ENCODE measurements around the gene TTLL8. TPM values are rescaled to one million over a fixed set of nuclear protein-coding genes. Genes with fewer than 3 reads are reported as not detected.

Gene TTLL8
- total RNA-seq, 1 experiment from 2014 or later: not detected

DNA sequence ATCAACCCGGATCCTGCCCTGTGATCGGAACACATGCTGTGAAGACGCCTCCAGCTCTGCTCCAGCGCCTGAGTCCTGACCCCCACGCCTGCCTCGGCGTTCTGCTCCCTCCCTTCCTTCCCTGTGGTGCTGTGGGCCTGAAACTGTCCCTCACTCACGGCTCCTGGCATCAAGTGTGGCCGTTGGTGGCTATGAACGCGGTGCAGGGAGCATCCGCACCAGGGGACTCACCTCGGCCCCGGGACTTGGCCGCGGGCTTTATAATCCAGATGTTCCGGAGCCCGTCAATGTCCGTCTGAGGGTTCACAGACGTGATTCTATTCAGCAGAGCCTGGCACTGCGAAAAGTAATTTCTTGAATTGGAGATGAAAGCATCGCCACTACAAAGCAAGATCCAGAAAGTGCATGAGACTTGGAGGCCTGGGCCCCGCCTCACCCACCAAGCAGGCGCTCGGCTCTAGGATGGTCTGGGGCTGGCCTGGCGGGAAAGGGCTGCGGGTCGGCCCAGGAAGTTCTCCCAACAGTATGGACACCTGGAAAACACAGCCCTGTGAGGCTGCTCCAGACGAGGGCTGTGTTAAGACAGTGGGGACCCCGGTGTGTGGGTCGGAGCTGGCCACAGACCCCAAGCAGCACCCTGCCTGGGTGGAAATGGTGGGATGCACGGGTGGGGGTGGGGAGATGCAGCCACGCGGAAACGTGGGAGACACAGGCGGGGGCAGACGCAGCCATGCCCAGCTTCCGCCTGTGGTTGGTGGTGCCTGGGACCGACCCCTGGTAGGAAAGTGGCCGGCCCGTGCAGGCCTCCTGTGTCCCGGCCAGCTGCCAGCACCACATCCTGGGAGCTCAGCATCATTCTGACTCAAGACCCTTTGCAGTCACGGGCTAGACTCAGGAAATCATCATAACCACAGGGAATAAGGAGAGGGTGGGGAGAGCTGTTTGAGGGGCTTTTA lies 23.7 kb downstream of the TTLL8 start:
- H3K79me2 ChIP-seq (ENCODE audit: insufficient read depth, low read length): no peaks in the 10 kb centered on the region
- intact Hi-C loops (cut with micrococcal nuclease): no loop called here
- BruUV-seq (replicated peaks): no TSS peak
- H3K9ac ChIP-seq (ENCODE audit: low read length): no peak overlapping the region
- no peaks in the 10 kb centered on the region for H3K27me3 ChIP-seq (ENCODE audit: insufficient read depth, low read length)
- no peak overlapping the region for H3K4me2 ChIP-seq (ENCODE audit: low read length)
- ATAC-seq (no peak), DNase-seq (ENCODE audit: low read depth, low spot score) (no peak)
- ChIA-PET POLR2A (no interaction called here), RAD21 (ENCODE audit: low non-redundant PET in 1 of 2, low total read pairs in 2 of 2, uncharacterized antibody in 2 of 2, unreplicated experiment in 2 of 2) (no interaction called here), CTCF (no interaction called here)
- H3K36me3 ChIP-seq (ENCODE audit: control insufficient read depth in 1 of 2, insufficient read depth in 2 of 2, low read length in 2 of 2): no peaks in the 10 kb centered on the region
- no peak overlapping the region for H2AFZ ChIP-seq (ENCODE audit: low read depth, low read length, poor library complexity, severe bottlenecking)
- peaks cover 4 to 11% of the 10 kb centered on the region in 2 experiments; a peak in 2 of 4 replicates for H3K4me1 ChIP-seq (ENCODE audit: control insufficient read depth in 1 of 2, insufficient read depth in 2 of 2, low read length in 2 of 2)
- no peak overlapping the region for H3K4me3 ChIP-seq (replicated peaks in 1 of 2; ENCODE audit: low read depth in 1 of 2, low read length in 2 of 2)
- H3K9me3 ChIP-seq (ENCODE audit: control insufficient read depth in 1 of 2, insufficient read depth in 1 of 2, low read depth in 1 of 2, low read length in 2 of 2): peaks cover 0 to 10% of the 10 kb centered on the region in 2 experiments; a peak in 2 of 4 replicates
- TF ChIP-seq POLR2AphosphoS5 (IDR thresholded peaks at IDR 0.05; ENCODE audit: low read depth, low read length): no peak
- TF ChIP-seq TCF7L2 (IDR thresholded peaks at IDR 0.05; ENCODE audit: borderline replicate concordance, extremely low read depth, insufficient read depth, insufficient read length): no peak
- TF ChIP-seq ELF1 (IDR thresholded peaks at IDR 0.05; ENCODE audit: borderline replicate concordance, low read depth): no peak
- TF ChIP-seq YY1 (IDR thresholded peaks at IDR 0.05; ENCODE audit: extremely low read depth, insufficient replicate concordance, low read depth, low read length): no peak
- TF ChIP-seq EZH2 (IDR thresholded peaks at IDR 0.05): no peak
- H4K20me1 ChIP-seq (ENCODE audit: insufficient read depth): no peaks in the 10 kb centered on the region
- H3K9me2 ChIP-seq (ENCODE audit: insufficient read depth): no peaks in the 10 kb centered on the region
- H3K27ac ChIP-seq (ENCODE audit: low read depth, low read length): no peak overlapping the region

DNA sequence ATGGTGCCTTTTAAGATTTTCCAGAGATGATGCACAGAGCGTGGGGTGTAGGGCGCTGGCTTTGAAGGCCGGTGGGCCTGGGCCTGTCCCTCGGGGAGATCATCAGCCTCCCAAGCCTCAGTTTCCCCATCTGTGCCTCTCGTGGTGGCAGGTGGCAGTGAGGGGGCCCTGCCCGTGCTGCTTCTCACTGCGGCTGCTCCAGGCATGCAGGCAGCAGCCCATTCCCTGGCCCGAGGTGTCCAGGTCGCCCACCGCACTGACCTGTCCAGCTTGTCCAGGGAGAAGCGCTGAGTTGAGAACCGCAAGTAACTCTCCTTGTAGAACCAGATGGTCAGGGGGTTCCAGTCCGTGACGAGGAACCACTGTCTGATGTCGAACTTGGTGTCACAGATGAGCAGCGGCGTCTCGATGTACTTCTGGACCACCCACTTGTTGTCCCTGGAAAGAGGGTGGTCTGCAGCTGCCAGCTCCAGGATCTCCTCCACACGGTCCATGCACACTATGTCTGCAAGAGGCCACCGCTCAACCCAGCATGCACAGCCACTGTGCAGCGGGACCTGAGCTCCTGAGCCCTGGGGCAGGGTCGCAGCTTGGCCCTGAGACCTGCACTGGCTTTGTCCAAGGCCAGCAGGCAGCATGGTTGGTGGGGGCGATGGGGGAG lies 25.0 kb downstream of the TTLL8 start:
- H3K4me3 ChIP-seq (replicated peaks in 1 of 2; ENCODE audit: low read depth in 1 of 2, low read length in 2 of 2): no peak overlapping the region
- H3K4me1 ChIP-seq (ENCODE audit: control insufficient read depth in 1 of 2, insufficient read depth in 2 of 2, low read length in 2 of 2): peaks cover 4 to 13% of the 10 kb centered on the region in 2 experiments; a peak in 2 of 4 replicates
- BruUV-seq (replicated peaks): no TSS peak
- no peaks in the 10 kb centered on the region for H3K79me2 ChIP-seq (ENCODE audit: insufficient read depth, low read length)
- ATAC-seq (no peak), DNase-seq (ENCODE audit: low read depth, low spot score) (no peak)
- no peaks in the 10 kb centered on the region for H4K20me1 ChIP-seq (ENCODE audit: insufficient read depth)
- H3K36me3 ChIP-seq (ENCODE audit: control insufficient read depth in 1 of 2, insufficient read depth in 2 of 2, low read length in 2 of 2): no peaks in the 10 kb centered on the region
- intact Hi-C loops (cut with micrococcal nuclease): no loop called here
- H3K9me3 ChIP-seq (ENCODE audit: control insufficient read depth in 1 of 2, insufficient read depth in 1 of 2, low read depth in 1 of 2, low read length in 2 of 2): no peaks in the 10 kb centered on the region
- H3K4me2 ChIP-seq (ENCODE audit: low read length): no peak overlapping the region
- no peak overlapping the region for H2AFZ ChIP-seq (ENCODE audit: low read depth, low read length, poor library complexity, severe bottlenecking)
- H3K27me3 ChIP-seq (ENCODE audit: insufficient read depth, low read length): no peaks in the 10 kb centered on the region
- no peak overlapping the region for H3K27ac ChIP-seq (ENCODE audit: low read depth, low read length)
- H3K9ac ChIP-seq (ENCODE audit: low read length): no peak overlapping the region
- H3K9me2 ChIP-seq (ENCODE audit: insufficient read depth): no peaks in the 10 kb centered on the region
- ChIA-PET RAD21 (ENCODE audit: low non-redundant PET in 1 of 2, low total read pairs in 2 of 2, uncharacterized antibody in 2 of 2, unreplicated experiment in 2 of 2) (no interaction called here), CTCF (no interaction called here), POLR2A (no interaction called here)
- TF ChIP-seq ZFX (IDR thresholded peaks at IDR 0.05): no peak
- TF ChIP-seq, protein P1, sequence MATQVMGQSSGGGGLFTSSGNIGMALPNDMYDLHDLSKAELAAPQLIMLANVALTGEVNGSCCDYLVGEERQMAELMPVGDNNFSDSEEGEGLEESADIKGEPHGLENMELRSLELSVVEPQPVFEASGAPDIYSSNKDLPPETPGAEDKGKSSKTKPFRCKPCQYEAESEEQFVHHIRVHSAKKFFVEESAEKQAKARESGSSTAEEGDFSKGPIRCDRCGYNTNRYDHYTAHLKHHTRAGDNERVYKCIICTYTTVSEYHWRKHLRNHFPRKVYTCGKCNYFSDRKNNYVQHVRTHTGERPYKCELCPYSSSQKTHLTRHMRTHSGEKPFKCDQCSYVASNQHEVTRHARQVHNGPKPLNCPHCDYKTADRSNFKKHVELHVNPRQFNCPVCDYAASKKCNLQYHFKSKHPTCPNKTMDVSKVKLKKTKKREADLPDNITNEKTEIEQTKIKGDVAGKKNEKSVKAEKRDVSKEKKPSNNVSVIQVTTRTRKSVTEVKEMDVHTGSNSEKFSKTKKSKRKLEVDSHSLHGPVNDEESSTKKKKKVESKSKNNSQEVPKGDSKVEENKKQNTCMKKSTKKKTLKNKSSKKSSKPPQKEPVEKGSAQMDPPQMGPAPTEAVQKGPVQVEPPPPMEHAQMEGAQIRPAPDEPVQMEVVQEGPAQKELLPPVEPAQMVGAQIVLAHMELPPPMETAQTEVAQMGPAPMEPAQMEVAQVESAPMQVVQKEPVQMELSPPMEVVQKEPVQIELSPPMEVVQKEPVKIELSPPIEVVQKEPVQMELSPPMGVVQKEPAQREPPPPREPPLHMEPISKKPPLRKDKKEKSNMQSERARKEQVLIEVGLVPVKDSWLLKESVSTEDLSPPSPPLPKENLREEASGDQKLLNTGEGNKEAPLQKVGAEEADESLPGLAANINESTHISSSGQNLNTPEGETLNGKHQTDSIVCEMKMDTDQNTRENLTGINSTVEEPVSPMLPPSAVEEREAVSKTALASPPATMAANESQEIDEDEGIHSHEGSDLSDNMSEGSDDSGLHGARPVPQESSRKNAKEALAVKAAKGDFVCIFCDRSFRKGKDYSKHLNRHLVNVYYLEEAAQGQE (IDR thresholded peaks at IDR 0.05; ENCODE audit: low read depth): no peak
- TF ChIP-seq TCF7L2 (IDR thresholded peaks at IDR 0.05; ENCODE audit: borderline replicate concordance, extremely low read depth, insufficient read depth, insufficient read length): no peak
- no peak for TF ChIP-seq ZNF274 (IDR thresholded peaks at IDR 0.05; ENCODE audit: low read depth, low read length)
- no peak for TF ChIP-seq SRF (IDR thresholded peaks at IDR 0.05; ENCODE audit: low read depth)
- TF ChIP-seq FOSL1 (IDR thresholded peaks at IDR 0.05; ENCODE audit: low read depth): no peak
- TF ChIP-seq, protein P2, sequence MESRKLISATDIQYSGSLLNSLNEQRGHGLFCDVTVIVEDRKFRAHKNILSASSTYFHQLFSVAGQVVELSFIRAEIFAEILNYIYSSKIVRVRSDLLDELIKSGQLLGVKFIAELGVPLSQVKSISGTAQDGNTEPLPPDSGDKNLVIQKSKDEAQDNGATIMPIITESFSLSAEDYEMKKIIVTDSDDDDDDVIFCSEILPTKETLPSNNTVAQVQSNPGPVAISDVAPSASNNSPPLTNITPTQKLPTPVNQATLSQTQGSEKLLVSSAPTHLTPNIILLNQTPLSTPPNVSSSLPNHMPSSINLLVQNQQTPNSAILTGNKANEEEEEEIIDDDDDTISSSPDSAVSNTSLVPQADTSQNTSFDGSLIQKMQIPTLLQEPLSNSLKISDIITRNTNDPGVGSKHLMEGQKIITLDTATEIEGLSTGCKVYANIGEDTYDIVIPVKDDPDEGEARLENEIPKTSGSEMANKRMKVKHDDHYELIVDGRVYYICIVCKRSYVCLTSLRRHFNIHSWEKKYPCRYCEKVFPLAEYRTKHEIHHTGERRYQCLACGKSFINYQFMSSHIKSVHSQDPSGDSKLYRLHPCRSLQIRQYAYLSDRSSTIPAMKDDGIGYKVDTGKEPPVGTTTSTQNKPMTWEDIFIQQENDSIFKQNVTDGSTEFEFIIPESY (IDR thresholded peaks at IDR 0.05; ENCODE audit: extremely low read depth, insufficient replicate concordance, low read length): no peak

Measured in HCT116 (cell line).